ENCODE results near the gene ZFPM1. TPM values are rescaled to one million over a fixed set of nuclear protein-coding genes. Genes with fewer than 3 reads are reported as not detected.

The ZFPM1 gene
- total RNA-seq, 1 donor from 2014 or later: 5.7 TPM

DNA sequence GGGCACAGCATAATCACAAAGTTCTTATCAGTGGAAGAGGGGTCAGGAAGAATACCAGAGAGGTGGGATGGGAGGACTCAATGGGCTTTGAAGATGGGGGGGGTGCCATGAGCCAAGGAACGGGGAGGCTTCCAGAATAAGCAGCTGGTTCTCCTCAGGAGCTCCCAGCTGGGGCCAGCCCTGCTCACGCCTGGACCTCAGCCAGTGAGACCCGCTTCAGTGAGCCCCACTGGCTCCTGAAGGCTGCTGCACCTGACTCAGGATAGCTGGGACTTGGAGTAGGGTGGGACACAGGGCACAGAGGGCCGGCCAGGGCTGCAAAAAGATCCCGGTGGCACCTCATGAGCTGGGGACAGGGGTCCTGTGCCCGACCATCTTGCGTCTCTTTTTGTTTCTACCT lies 92.7 kb downstream of the ZFPM1 start:
- no peaks in the 10 kb centered on the region for H3K36me3 ChIP-seq
- no peak overlapping the region for H3K27ac ChIP-seq (replicated peaks)
- no peak overlapping the region for H3K4me3 ChIP-seq
- TF ChIP-seq, protein P1, sequence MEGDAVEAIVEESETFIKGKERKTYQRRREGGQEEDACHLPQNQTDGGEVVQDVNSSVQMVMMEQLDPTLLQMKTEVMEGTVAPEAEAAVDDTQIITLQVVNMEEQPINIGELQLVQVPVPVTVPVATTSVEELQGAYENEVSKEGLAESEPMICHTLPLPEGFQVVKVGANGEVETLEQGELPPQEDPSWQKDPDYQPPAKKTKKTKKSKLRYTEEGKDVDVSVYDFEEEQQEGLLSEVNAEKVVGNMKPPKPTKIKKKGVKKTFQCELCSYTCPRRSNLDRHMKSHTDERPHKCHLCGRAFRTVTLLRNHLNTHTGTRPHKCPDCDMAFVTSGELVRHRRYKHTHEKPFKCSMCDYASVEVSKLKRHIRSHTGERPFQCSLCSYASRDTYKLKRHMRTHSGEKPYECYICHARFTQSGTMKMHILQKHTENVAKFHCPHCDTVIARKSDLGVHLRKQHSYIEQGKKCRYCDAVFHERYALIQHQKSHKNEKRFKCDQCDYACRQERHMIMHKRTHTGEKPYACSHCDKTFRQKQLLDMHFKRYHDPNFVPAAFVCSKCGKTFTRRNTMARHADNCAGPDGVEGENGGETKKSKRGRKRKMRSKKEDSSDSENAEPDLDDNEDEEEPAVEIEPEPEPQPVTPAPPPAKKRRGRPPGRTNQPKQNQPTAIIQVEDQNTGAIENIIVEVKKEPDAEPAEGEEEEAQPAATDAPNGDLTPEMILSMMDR (IDR thresholded peaks at IDR 0.05; ENCODE audit: borderline replicate concordance): no peak
- H3K9me3 ChIP-seq (replicated peaks): peaks cover 27% of the 10 kb centered on the region
- peaks cover 72% of the 10 kb centered on the region for H3K27me3 ChIP-seq (ENCODE audit: low read depth)
- intact Hi-C loops (cut with micrococcal nuclease): no loop called here
- DNase-seq: no peak
- peaks cover 10% of the 10 kb centered on the region for H3K4me1 ChIP-seq

DNA sequence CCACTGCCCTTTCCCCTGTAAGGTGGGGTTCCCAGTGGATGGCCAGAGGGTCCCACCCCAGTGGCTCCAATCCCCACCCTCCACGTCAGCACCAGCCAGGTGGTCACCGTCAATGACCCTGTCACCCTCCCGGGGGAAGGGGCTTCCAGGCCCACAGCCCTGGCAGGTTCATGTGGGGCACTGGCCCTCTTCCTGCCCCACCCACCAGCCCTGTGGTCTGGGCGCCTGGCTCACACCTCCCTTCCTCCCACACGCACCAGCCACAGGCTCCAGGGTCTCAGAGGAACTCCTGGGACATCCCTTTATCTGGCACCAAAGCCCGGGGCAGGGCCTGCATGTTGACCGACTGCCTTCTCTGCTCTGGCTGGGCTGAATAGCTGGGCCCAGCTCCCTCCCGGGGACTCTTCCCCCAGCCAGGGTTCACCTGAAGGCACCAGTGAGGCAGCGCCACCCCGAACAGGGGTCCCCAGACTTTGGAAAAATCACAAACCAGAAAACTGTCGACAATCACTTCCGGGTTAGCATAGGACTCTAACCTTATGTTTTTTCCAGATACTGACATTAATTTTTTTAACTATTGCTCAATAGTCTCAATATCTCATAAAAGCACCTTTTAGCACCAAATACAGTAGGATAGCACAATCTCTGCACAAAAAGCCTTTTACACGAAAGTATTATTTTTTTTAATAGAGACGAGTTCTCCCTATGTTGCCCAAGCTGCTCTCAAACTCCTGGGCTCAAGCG lies 95.2 kb downstream of the ZFPM1 start:
- H3K36me3 ChIP-seq: no peaks in the 10 kb centered on the region
- TF ChIP-seq, protein P1 (IDR thresholded peaks at IDR 0.05; ENCODE audit: borderline replicate concordance): no peak
- H3K4me3 ChIP-seq: no peak overlapping the region
- peaks cover 16% of the 10 kb centered on the region for H3K9me3 ChIP-seq (replicated peaks)
- no peak for DNase-seq
- H3K27me3 ChIP-seq (ENCODE audit: low read depth): peaks cover 71% of the 10 kb centered on the region
- no peak overlapping the region for H3K27ac ChIP-seq (replicated peaks)
- peaks cover 13% of the 10 kb centered on the region for H3K4me1 ChIP-seq
- intact Hi-C loops (cut with micrococcal nuclease): no loop called here

DNA sequence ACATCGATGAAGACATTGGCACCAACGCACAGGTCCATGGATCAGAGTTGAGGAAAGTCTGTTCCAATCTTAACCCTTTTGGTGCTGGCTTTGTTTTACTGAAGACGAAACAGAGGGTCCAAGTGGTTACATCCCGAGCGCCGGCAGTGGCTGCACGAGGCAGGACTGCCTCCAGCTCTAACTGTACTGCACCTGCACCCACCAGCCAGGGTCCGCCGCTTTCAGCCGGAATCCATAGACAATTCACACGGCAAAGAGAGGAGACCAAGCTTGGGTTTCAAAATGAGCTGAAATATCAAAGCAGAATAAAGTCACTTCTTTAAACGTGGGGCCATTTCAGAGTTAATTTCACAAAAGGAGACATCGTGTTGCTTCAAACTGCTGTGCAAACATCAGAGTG lies 95.9 kb downstream of the ZFPM1 start:
- H3K9me3 ChIP-seq (replicated peaks): peaks cover 9% of the 10 kb centered on the region
- peaks cover 13% of the 10 kb centered on the region for H3K4me1 ChIP-seq
- no peak overlapping the region for H3K27ac ChIP-seq (replicated peaks)
- DNase-seq: no peak
- H3K36me3 ChIP-seq: no peaks in the 10 kb centered on the region
- H3K27me3 ChIP-seq (ENCODE audit: low read depth): peaks cover 77% of the 10 kb centered on the region
- TF ChIP-seq, protein P1 (IDR thresholded peaks at IDR 0.05; ENCODE audit: borderline replicate concordance): no peak
- intact Hi-C loops (cut with micrococcal nuclease): no loop called here
- H3K4me3 ChIP-seq: no peak overlapping the region

DNA sequence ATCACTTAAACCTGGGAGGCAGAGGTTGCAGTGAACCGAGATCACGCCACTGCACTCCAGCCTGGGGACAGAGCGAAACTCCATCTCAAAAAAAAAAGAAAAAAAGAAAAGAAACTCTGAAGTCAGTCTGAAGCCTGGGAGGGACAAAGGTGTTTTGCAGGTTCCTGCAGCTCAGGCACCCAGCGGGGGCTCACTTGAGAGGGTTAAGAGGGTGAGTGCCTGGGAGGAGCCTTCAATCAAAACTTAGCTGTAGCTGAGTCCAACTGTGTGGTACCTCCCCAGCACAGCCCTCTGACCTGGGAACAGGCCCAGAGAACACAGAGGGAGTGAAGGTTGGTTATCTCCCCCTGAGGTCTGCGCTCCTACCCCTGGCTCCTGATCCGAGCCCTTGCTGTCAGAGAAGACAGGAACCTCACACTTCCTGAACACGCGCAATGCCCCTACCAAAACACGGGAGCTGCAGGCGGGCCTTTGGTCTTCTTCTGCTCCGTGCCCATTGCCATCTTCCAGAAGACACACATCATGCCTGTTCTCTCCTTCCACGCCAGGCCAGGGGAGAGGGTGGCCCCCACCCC lies 96.7 kb downstream of the ZFPM1 start:
- Histone ChIP-seq H3K9me3 (replicated peaks) (peaks cover 2% of the 10 kb centered on the region), H3K27me3 (ENCODE audit: low read depth) (peaks cover 83% of the 10 kb centered on the region), H3K4me1 (peaks cover 13% of the 10 kb centered on the region), H3K36me3 (no peaks in the 10 kb centered on the region), H3K4me3 (no peak overlapping the region), H3K27ac (replicated peaks) (no peak overlapping the region)
- no peak for DNase-seq
- TF ChIP-seq, protein P1 (IDR thresholded peaks at IDR 0.05; ENCODE audit: borderline replicate concordance): no peak
- intact Hi-C loops (cut with micrococcal nuclease): no loop called here

DNA sequence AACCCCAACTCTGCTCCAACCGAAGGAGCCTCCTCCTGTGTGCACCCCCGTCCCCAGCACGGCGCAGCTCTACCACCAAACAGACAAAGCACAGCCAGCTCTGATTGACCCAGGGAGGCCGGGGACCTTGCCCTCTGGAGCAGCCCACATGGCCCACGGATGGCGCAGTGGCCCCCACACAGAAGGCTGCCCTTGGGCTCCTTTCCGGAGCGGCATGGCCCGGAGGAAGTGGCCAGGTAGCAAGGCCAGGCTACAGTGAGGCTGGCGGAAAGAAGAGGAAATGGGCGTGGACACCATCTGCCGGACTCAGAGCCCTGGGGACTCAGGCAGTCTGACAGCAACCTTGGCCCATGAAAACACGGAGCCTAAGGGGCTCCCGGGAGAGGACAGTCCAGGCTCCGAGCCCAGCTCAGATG lies 97.2 kb downstream of the ZFPM1 start:
- peaks cover 83% of the 10 kb centered on the region for H3K27me3 ChIP-seq (ENCODE audit: low read depth)
- no peaks in the 10 kb centered on the region for H3K36me3 ChIP-seq
- no peak overlapping the region for H3K27ac ChIP-seq (replicated peaks)
- TF ChIP-seq, protein P1 (IDR thresholded peaks at IDR 0.05; ENCODE audit: borderline replicate concordance): no peak
- H3K4me1 ChIP-seq: peaks cover 13% of the 10 kb centered on the region
- H3K4me3 ChIP-seq: no peak overlapping the region
- DNase-seq: no peak
- H3K9me3 ChIP-seq (replicated peaks): no peaks in the 10 kb centered on the region
- intact Hi-C loops (cut with micrococcal nuclease): no loop called here
